ENCODE measurements around the gene KMT2B. TPM values are rescaled to one million over a fixed set of nuclear protein-coding genes. Genes with fewer than 3 reads are reported as not detected.
"Not testable (repeated sequence)": the region's sequence is repeated elsewhere in the genome, so short reads cannot be mapped to it uniquely, and the experiment has no call there.

Gene KMT2B, protein sequence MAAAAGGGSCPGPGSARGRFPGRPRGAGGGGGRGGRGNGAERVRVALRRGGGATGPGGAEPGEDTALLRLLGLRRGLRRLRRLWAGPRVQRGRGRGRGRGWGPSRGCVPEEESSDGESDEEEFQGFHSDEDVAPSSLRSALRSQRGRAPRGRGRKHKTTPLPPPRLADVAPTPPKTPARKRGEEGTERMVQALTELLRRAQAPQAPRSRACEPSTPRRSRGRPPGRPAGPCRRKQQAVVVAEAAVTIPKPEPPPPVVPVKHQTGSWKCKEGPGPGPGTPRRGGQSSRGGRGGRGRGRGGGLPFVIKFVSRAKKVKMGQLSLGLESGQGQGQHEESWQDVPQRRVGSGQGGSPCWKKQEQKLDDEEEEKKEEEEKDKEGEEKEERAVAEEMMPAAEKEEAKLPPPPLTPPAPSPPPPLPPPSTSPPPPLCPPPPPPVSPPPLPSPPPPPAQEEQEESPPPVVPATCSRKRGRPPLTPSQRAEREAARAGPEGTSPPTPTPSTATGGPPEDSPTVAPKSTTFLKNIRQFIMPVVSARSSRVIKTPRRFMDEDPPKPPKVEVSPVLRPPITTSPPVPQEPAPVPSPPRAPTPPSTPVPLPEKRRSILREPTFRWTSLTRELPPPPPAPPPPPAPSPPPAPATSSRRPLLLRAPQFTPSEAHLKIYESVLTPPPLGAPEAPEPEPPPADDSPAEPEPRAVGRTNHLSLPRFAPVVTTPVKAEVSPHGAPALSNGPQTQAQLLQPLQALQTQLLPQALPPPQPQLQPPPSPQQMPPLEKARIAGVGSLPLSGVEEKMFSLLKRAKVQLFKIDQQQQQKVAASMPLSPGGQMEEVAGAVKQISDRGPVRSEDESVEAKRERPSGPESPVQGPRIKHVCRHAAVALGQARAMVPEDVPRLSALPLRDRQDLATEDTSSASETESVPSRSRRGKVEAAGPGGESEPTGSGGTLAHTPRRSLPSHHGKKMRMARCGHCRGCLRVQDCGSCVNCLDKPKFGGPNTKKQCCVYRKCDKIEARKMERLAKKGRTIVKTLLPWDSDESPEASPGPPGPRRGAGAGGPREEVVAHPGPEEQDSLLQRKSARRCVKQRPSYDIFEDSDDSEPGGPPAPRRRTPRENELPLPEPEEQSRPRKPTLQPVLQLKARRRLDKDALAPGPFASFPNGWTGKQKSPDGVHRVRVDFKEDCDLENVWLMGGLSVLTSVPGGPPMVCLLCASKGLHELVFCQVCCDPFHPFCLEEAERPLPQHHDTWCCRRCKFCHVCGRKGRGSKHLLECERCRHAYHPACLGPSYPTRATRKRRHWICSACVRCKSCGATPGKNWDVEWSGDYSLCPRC (N-terminal part only)
- 25.9 TPM for polyA plus RNA-seq (2013, experiment 1 of 2; ENCODE audit: insufficient read length)
- 25.2 TPM for polyA plus RNA-seq (2013, experiment 2 of 2; ENCODE audit: insufficient read length)

DNA sequence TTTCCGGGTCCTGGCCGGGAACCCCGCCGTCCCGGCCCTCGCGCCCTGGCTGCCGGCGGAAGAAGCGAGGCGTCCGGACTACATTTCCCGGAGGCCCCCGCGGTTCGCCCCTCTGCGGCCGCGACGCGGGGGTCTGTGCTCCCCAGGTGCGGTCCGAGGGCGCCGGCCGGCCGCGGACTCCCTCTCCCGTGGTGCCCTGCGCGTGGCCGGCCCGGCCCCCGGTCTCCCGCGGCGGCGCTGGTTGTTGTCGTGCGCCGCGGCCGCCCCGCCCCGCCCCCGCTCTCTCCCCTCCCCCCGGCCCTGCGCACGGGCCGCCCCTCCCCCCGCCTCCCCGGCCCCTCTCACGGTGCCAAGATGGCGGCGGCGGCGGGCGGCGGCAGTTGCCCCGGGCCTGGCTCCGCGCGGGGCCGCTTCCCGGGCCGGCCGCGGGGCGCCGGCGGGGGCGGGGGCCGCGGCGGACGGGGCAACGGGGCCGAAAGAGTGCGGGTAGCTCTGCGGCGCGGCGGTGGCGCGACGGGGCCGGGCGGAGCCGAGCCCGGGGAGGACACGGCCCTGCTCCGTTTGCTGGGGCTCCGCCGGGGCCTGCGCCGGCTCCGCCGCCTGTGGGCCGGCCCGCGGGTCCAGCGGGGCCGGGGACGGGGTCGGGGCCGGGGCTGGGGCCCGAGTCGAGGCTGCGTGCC lies at the start of gene KMT2B:
Gene KMT2B (plus strand): TSS at position 339 of the 680 bp plus-strand sequence. CDS start 16 bp downstream, at position 355.
- peak; percentile 98 for DNase-seq

GRCh38 chr19:35669566-35669965 lies 48.2 kb upstream of the KMT2B start:
- DNase-seq: no peak

GRCh38 chr19:35669974-35670373 lies 47.8 kb upstream of the KMT2B start:
- no peak for DNase-seq

DNA sequence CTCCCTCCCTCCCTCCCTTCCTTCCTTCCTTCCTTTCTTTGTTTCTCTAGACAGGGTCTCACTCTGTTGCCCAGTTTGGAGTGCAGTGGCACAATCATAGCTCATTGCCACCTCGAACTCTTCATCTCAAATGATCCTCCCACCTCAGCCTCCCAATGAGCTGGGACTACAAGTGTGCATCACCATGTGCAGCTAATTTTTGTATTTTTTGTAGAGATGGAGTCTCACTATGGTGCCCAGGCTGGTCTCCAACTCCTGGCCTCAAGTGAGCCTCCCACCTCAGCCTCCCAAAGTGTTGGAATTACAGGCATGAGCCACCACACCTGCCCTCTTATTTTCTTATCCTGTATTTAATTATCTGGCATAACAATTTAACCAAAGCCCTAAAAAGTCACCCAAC lies 47.1 kb upstream of the KMT2B start:
- DNase-seq: no peak

GRCh38 chr19:35671818-35672217 lies 46.0 kb upstream of the KMT2B start:
- no peak for DNase-seq

DNA sequence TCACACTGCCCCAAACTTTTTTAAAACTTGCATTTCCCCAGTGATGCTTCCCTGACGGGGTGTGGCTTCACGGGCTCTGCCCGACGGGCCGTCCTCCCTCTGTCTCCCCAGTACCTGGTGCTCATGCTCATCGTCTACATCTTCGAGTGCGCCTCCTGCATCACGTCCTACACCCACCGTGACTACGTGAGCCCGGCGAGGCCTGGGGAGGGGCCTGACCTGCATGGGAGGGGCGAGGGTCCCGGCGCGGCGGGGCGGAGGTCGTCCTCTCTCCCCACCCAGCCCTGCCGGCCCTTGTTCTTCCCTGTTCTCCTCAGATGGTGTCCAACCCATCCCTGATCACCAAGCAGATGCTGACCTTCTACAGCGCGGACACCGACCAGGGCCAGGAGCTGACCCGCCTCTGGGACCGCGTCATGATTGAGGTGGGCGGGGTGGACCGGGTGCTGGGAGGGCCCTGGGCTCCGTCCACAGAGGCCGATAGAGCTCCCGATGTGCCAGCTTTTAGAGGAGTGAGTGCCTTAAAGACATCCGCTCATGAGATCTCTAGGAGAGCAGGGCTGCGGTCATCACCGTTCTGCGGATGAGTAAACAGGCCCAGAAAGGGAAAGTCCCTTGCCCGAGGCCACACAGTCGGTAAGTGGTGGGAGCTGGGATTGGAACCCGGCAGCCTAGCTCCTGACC lies 44.5 kb upstream of the KMT2B start:
- DNase-seq: peak; percentile 27

DNA sequence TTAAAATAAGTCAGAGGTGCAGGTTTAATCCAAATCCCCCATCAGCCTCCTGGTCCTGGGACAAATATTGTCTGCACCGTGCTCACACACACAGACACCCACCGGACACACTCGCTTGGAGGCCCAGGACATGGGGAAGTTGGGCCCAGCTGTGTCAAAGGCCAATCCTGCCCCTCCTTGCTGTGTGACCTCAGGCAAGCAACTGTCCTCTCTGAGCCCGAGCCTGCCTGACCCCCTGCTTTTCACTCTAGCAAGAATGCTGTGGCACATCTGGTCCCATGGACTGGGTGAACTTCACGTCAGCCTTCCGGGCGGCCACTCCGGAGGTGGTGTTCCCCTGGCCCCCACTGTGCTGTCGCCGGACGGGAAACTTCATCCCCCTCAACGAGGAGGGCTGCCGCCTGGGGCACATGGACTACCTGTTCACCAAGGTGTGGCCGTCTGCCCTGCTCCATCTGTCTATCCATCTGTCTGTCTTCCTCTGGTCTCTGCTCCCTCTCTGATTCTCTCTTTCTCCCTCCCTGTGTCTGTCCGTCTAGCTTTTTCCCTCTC lies 42.1 kb upstream of the KMT2B start:
- no peak for DNase-seq

DNA sequence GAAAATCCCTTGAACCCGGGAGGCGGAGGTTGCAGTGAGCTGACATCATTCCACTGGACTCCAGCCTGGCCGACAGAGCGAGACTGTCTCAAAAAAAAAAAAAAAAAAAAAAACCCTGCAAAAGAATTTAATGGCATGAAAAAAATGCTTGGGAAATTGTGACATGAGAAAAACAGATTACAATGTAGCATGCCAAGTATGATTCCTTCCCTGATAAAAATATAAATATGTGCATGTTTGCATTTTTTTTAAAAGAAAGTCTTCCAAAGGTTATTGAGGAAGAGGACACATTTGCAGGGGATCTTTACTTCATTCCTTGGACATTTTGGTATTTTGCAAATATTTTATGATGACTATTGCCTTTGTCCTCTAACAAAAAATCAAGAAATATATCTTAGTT lies 28.0 kb upstream of the KMT2B start:
- peak; percentile 49 for DNase-seq

DNA sequence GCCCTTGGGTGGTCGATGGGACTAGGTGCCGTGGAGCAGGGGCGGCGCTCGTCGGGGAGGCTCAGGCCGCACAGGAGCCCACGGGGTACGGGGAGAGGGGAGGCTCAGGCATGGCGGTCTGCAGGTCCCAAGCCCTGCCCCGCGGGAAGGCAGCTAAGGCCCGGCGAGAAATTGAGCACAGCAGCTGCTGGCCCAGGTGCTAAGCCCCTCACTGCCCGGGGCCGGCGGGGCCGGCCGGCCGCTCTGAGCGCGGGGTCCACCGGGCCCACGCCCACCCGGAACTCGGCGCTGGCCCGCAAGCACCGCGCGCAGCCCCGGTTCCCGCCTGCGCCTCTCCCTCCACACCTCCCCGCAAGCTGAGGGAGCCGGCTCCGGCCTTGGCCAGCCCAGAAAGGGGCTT lies 26.7 kb upstream of the KMT2B start:
- DNase-seq: not testable (repeated sequence)

- no peak for DNase-seq
Measured at GRCh38 chr19:35692010-35692409, 25.8 kb upstream of the KMT2B start.

DNA sequence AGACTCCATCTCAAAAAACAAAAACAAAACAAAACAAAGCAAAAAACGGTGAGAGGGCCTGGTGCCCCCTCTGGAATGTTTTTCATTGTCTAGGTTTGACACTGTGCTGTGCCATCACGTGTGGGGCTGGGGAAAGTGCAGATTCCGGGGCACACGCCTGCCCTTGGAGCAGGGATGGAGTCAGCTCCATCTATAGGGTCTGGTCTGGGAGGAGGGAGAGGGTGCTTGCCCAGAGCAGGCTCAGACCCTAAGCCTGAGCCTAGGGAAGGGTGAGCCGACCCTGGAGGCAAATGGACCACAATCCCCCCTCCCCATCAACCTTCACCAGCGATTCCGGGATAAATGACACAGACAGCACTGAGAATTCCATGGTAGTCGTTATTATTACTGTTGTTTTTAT lies 24.4 kb upstream of the KMT2B start:
- no peak for DNase-seq

GRCh38 chr19:35693835-35694599 lies 23.8 kb upstream of the KMT2B start:
- peak; percentile 88 for DNase-seq

DNA sequence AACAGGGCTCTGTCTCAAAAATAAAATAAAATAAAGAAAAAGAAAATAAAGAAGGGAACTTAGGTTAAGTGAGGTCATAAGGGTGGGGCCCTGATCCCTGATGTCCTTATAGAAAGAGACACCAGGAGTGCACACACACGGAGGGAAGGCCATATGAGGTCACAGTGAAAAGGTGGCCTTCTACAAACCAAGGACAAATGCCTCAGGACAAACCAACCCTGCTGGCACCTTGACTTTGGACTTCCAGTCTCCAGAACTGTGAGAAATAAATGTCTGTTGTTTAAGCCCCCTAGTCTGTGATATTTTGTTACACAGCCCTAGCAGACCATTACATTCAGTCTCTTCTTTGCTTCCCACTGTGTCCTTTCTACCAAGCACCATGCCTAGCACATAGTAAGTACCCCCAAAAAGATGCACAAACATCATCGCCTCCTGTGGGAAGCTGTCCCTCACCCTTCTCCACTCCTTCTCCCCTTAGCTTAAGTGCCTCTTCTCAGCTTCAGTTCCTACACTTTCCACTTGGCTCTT lies 21.8 kb upstream of the KMT2B start:
- DNase-seq: no peak

DNA sequence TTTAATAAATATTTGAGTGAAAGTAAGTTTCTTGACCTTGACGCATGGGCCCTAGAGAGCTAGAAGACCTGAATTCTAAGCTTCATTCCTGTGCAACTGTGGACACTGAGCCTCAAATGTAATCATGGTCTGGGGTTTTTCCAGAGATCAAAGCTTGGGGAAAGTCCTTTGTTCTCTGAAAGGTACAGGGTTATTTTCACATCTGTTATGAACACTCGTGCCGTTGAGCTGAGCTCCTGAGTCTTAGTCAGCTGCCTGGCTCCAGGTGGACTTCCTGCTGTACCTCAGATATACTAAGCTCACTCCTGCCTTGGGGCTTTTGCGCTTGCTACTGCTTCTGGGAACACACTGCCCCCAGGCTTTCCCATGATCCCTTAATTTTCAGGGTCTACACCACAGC lies 21.0 kb upstream of the KMT2B start:
- no peak for DNase-seq

DNA sequence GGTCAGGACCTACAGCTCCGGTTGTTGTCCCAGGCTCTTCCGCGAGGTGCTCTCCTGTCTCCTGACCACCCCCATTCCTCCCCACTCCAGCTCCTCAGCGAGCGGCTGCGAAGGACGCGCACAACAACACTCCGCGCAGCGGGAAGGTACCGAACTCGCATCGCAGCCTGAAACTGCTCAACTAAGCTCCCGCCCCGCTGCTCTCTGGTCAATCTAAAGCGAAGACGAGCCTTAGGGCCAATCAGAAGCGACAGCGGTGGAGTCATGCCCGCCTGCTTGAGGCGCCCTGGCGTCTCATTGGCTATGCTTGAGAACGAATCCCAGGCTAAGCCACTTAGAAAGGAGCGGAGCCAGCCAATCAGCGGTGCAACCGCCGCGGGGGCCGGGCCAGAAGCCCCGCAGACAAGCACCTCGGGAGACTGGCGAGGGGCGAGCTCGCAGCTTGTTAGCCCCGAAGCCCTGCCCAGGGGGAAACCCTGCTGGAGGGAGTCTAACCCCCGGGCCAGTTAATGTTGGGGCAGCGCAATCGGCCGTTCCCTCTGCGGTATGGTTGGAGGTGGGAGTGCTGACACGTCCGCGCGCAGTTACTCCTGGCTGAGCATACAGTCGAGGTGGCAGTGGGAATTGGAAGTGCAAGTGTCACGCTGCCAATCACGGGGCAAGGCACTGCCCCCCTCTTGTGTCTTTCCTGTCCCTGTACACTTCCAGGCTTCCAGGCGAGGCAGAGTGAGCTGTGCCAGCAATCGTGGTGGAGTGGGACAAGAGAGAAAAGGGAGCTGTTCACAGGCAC lies 15.4 kb upstream of the KMT2B start:
- DNase-seq: peak; percentile 97

DNA sequence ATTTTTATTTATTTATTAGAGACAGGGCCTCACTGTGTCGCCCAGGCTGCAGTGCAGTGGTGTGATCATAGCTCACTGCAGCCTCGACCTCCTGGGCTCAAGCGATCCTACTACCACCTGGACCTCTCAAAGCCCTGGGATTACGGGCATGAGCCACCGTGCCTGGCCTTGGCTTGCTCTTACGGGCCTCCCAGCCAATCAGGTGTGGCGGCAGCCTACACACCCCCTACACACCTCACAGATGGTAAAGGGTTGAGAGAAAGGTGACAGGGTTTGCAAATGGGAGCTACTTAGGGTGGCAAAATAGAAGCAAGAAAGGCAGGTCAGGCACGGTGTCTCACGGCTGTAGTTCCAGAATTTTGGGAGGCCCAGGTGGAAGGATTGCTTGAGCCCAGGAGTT lies 14.5 kb upstream of the KMT2B start:
- DNase-seq: no peak

- DNase-seq: peak; percentile 61
Measured at GRCh38 chr19:35704218-35704617, 13.6 kb upstream of the KMT2B start, which contains the start of gene ZBTB32. TSS of gene ZBTB32 (plus strand) at chr19:35704558. CDS start at chr19:35714627, 10,069 bp downstream.

DNA sequence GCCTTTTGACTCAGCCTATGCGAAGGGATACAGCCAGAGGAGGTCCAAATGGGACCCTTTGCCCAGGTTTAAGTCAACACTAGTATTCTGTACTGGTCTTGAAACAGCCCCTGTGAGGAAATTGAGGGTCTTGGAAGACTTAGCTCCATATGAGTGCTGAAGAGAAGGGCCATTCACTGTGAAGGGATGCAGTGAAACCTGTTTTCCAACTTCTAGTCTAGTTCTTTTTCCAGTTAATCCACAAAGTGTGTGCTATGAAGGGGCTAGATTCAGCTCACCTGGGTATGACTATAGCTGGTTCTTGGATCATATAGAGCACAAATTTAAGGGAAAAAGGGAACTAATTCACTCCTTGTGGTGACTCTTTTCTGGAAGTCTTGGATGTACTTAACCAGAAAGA lies 9.4 kb upstream of the KMT2B start:
- no peak for DNase-seq
